CD4-positive, alpha-beta T cell treated with Interleukin-1 beta for 1 hour (primary cell): Measurements from ENCODE around the gene ZFAND2A.
"Not testable (repeated sequence)": the region's sequence is repeated elsewhere in the genome, so short reads cannot be mapped to it uniquely, and the experiment has no call there.

ENCODE experiments used
- DNase-seq, 2 donors: peaks; one replicate each; pipeline ENCODE4 v3.0.0-alpha.2; 2020 to 2022

The ZFAND2A gene

GRCh38 chr7:1150400-1151002 lies 9.5 kb downstream of the ZFAND2A start:
- DNase-seq: no peak

- no peak for DNase-seq
Observed at GRCh38 chr7:1149351-1149794, 10.6 kb downstream of the ZFAND2A start.

- DNase-seq: not testable (repeated sequence)
Observed at GRCh38 chr7:1147873-1148272, 12.1 kb downstream of the ZFAND2A start.

GRCh38 chr7:1144269-1144771 lies 15.7 kb downstream of the ZFAND2A start:
- DNase-seq: no peak

GRCh38 chr7:1143031-1143430 lies 17.0 kb downstream of the ZFAND2A start:
- DNase-seq: not testable (repeated sequence)

- no peak for DNase-seq
Observed at GRCh38 chr7:1142051-1142635, 17.9 kb downstream of the ZFAND2A start.

GRCh38 chr7:1141651-1142050 lies 18.3 kb downstream of the ZFAND2A start:
- no peak for DNase-seq

- peak in 1 of 2 donors; percentile 44 for DNase-seq
Observed at GRCh38 chr7:1140476-1141104, 19.4 kb downstream of the ZFAND2A start.

GRCh38 chr7:1137517-1138167 lies 22.4 kb downstream of the ZFAND2A start:
- DNase-seq: no peak

GRCh38 chr7:1136841-1137516 lies 23.0 kb downstream of the ZFAND2A start:
- no peak for DNase-seq

- no peak for DNase-seq
Observed at GRCh38 chr7:1134951-1135350, 25.0 kb downstream of the ZFAND2A start.

GRCh38 chr7:1131471-1132265 lies 28.3 kb downstream of the ZFAND2A start:
- DNase-seq: no peak

- no peak for DNase-seq
Observed at GRCh38 chr7:1130021-1130990, 29.7 kb downstream of the ZFAND2A start.

GRCh38 chr7:1129431-1129830 lies 30.6 kb downstream of the ZFAND2A start:
- no peak for DNase-seq

GRCh38 chr7:1127001-1127400 lies 33.0 kb downstream of the ZFAND2A start:
- no peak for DNase-seq

- DNase-seq: no peak
Observed at GRCh38 chr7:1125603-1125969, 34.4 kb downstream of the ZFAND2A start.

GRCh38 chr7:1124816-1125602 lies 35.0 kb downstream of the ZFAND2A start:
- no peak for DNase-seq

GRCh38 chr7:1124164-1124563 lies 35.8 kb downstream of the ZFAND2A start:
- no peak for DNase-seq

- DNase-seq: no peak
Observed at GRCh38 chr7:1123715-1124114, 36.3 kb downstream of the ZFAND2A start.

- DNase-seq: no peak
Observed at GRCh38 chr7:1122832-1123501, 37.0 kb downstream of the ZFAND2A start.
